ENCODE results near the gene DGKG. TPM values are rescaled to one million over a fixed set of nuclear protein-coding genes. Genes with fewer than 3 reads are reported as not detected.
A peak's percentile ranks its signal among the peaks of the same experiment; 100 is the strongest.

The DGKG gene
- total RNA-seq, 1 donor from 2014 or later: 65.7 TPM

DNA sequence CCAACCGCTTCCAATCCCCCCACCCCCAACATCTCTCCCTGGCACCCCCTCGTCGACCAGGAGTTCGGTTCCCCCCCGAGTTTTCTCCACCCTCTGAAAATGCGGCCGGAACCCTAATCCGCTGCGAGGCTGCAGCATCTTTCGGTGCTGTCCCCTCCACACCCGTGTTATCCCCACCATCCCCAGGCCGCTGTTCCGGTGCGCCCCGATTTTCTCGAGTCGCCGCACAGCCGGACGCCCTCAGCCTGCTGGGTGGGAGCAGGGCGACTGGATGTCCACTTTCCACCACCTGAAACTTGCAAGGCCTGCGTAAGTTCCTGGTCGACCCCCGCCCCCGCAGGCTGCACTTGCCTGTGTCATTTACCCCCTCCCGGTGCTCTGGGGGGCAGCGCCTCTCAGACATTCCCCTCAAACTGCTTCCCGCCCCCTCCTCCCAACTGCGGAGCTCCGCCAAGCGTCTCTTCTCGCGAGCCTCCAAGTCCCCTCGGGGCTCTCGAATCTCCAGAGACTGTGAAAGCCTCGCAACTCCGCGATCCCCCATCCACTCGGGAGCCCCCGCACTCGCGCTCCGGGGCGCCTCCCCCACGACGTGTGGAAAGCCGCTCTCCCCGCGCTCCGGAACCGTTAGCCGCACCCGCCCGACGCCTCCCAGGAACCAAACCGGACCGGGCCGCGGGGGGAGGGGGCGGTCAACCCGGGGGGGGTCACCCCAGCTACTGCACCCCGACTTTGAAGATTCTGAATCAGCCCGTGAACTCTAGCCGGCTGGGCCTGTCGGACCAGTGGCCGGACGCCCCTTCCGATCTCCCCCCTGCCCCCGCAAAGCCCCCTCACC is 253.7 kb downstream of the DGKG start:
- DNase-seq: peak; percentile 33
- Histone ChIP-seq H3K27ac (replicated peaks) (peak overlapping the region; percentile 88), H3K36me3 (no peaks in the 10 kb centered on the region), H3K4me1 (peaks cover 34% of the 10 kb centered on the region), H3K27me3 (ENCODE audit: low read depth) (peaks cover 13% of the 10 kb centered on the region), H3K4me3 (peak overlapping the region; percentile 89), H3K9me3 (replicated peaks) (no peaks in the 10 kb centered on the region)
- TF ChIP-seq CTCF (IDR thresholded peaks at IDR 0.05; ENCODE audit: borderline replicate concordance): no peak
- intact Hi-C loops (cut with micrococcal nuclease): no loop called here

DNA sequence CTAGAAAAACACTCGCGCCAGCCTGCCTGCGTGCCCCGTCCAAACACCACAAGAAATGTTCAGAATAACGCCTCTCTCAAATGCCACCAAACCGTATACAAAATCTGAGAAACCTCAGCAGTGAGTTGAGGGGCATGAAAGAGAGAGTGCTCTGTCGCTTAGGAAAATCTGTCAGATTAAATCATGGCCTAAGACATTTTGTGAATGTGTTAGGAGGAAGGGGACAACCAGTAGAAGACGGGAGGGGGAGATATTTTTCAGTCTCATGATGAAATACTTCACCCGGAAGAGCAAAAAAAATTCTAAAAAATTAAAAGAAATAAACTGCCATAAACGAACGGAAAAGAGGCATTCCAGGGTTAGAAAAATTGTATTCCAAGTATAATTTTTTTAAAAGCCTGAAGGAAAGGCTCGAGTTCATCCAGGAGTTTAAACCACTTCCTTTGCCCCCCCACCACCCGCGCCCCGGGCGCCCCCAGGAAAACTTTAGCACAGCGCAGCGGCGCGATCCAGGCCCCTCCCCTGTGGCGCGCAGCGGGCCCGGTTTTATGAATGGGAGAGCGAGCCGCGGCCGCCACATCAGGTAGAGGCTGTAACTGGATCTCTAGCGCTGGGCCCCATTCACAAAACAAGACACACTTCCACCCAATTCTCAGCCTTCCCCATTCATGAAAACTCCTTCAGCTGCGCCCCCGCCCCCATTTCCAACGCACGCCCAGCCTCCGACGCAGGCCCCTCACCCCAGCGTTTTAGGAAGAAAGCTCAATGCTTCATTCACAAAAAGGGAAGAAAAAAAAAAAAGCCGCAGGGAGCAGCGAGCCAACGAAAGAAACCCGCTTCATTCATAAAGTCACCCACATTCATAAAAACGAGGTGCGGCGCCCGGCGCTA is 254.6 kb downstream of the DGKG start:
- no peak for TF ChIP-seq CTCF (IDR thresholded peaks at IDR 0.05; ENCODE audit: borderline replicate concordance)
- H3K27ac ChIP-seq (replicated peaks): peak overlapping the region; percentile 88
- no peaks in the 10 kb centered on the region for H3K9me3 ChIP-seq (replicated peaks)
- H3K4me3 ChIP-seq: peak overlapping the region; percentile 89
- intact Hi-C loops (cut with micrococcal nuclease): no loop called here
- DNase-seq: peak; percentile 58
- no peaks in the 10 kb centered on the region for H3K36me3 ChIP-seq
- H3K4me1 ChIP-seq: peaks cover 34% of the 10 kb centered on the region
- H3K27me3 ChIP-seq (ENCODE audit: low read depth): peaks cover 9% of the 10 kb centered on the region

GRCh38 chr3:186105543-186105942 is 256.5 kb downstream of the DGKG start:
- Histone ChIP-seq H3K4me3 (no peak overlapping the region), H3K27ac (replicated peaks) (no peak overlapping the region), H3K4me1 (peaks cover 33% of the 10 kb centered on the region), H3K9me3 (replicated peaks) (no peaks in the 10 kb centered on the region), H3K27me3 (ENCODE audit: low read depth) (no peaks in the 10 kb centered on the region), H3K36me3 (no peaks in the 10 kb centered on the region)
- DNase-seq: no peak
- no peak for TF ChIP-seq CTCF (IDR thresholded peaks at IDR 0.05; ENCODE audit: borderline replicate concordance)
- intact Hi-C loops (cut with micrococcal nuclease): no loop called here

- intact Hi-C loops (cut with micrococcal nuclease): no loop called here
- Histone ChIP-seq H3K4me3 (no peak overlapping the region), H3K27ac (replicated peaks) (no peak overlapping the region), H3K9me3 (replicated peaks) (no peaks in the 10 kb centered on the region), H3K36me3 (no peaks in the 10 kb centered on the region), H3K27me3 (ENCODE audit: low read depth) (no peaks in the 10 kb centered on the region), H3K4me1 (peaks cover 30% of the 10 kb centered on the region)
- no peak for TF ChIP-seq CTCF (IDR thresholded peaks at IDR 0.05; ENCODE audit: borderline replicate concordance)
- DNase-seq: no peak
These were observed 259.3 kb downstream of the DGKG start for GRCh38 chr3:186102687-186103086.

DNA sequence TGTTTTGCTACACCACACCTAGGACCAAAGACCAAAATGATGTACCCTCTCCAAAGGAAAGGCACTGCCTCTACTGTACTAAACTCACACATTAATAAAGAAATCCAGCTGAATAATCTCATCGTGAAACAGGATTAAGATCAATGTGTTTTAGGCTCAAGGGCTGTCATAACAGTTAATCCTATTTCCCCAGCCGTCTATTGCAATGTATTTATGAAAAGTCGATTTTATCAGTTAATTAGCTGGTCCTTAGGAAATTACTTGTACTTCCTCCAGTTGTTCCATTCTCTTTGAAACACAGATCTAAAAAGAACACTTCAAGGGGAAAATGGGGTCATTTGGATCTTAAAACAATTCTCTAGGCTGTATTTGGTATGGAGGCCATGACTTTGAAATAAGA is 261.6 kb downstream of the DGKG start:
- H3K36me3 ChIP-seq: no peaks in the 10 kb centered on the region
- TF ChIP-seq CTCF (IDR thresholded peaks at IDR 0.05; ENCODE audit: borderline replicate concordance): no peak
- DNase-seq: no peak
- H3K27ac ChIP-seq (replicated peaks): no peak overlapping the region
- intact Hi-C loops (cut with micrococcal nuclease): no loop called here
- H3K27me3 ChIP-seq (ENCODE audit: low read depth): no peaks in the 10 kb centered on the region
- H3K4me1 ChIP-seq: peaks cover 34% of the 10 kb centered on the region
- no peaks in the 10 kb centered on the region for H3K9me3 ChIP-seq (replicated peaks)
- H3K4me3 ChIP-seq: no peak overlapping the region
